ENCODE measurements around the gene IGF2.

The IGF2 gene

DNA sequence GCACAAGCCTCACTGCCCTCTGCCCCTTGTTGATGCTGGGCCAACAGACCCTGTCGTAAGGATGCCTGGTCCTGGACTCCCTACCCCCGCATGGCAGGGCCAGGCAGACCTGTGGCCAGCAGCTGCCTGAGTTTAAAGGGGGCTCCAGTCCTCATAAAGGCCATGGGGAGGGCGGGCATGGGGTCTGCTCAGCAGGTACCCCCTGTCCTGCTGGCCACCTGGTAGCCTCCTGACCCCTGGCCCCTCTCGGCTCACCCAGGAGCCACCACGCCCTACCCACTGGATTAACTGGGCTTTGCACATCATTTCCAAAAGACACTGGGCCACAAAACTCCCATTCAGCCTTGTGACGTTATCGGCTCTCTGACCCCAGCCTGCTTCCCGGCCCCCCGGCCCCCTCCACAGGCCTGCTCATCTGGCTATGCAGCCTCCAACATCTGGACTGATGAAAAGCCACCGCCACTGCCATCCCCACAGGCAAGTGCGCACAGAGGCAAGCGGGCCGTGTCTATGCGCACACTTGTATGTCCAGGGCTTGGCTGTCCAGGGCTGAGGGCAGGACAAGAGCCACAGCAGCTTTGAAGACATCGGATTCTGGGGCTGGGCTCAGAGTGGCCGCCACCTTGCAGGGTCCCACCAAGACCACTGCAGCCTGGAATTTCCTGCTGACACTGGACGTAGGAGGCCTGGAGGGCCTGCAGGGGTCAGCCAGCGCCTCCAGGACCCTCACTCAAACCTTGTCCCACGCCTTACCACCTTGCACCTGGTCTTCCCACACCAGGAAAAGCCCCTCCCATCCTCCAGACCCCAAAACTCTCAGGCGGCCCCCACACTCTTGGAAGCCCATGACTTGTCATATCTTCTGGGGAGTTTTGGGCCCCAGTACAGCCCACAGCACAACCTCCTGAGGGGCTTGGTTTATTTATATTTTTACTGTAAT, 48.7 kb downstream of the IGF2 start:
- no peak for DNase-seq

DNA sequence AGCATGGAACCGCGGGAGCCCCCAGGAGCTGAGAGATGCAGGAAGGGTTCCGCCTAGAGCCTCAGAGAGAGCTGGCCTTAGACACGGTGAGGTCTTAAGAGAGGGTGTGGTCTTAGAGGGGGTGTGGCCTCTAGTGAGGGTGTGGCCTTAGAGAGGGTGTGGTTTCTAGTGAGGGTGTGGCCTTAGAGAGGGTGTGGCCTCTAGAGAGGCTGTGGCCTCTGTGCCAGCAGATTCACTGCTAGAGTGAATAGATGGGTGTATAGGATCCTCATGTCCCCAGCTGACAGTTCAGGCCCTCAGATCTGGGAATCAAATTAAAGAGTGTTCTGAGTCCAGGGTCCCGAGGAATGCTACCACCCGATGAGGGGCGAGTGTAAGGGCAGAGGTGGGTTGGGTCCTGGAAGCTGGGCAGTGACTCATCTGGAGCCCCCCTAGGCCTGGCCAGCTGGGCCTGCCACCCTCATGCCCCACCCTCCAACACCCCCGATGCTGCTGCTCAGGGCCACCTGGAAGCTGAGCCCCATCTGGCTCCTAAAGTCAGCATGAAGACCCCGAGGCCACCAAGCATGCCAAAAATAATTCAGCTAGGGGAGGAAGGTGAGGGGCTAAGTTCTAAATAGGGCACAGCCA, 49.5 kb downstream of the IGF2 start:
- DNase-seq: no peak

DNA sequence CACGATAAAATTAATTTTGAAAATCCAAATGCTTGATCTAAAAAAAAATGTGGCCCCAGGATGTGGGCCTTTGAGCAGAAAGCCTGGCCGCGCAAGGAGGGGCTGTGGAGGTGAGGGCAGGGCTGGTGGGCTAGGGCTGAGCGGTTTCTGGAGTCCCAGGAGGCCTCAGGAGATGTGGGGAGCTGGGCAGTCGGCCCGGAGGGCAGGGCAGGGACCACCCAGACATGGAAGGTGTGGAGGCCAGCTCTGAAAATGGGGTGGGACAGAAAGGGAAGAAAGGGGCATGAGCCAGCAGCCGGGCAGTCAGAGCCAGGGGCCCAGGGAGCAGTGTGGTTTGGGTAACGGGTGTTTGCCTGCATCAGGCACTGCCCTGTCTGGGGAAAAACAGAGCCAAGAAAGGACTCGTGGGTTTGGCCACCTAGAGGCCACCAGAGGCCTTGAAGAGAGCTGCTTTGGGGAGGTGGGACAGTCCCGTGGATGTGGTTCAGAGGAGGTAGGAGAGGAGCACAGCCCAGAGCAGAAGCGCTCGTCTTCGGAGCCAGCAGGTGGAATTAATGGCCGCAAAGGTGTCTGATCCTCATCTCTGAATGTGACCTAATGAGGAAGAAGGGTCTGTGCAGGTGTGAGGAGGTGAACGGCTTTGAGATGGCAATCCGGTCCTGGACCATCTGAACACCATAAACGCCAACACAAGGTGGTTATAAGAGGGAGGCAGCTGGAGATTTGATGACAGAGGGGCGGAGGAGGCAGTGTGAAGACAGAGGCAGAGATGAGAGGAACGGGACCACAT, 50.2 kb downstream of the IGF2 start:
- DNase-seq: no peak

DNA sequence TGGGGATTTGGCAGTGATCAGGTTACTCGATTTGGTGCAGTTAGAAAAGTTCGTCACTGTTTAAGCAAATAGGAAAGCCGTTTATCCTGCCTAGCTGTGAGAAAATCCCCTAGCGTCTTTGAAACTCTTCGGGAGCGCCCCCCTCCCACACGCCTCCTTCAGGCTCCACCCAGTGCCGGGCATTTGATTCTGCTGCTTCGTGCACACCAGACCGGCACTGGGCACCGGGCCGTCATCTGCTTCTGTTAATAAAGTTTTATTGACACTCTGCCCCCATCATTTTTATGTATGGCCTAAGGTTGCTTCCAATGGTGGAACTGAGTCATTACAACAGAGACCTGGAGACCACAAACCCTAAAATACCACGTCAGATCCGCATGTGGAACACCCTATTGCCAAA, 50.9 kb downstream of the IGF2 start:
- no peak for DNase-seq

DNA sequence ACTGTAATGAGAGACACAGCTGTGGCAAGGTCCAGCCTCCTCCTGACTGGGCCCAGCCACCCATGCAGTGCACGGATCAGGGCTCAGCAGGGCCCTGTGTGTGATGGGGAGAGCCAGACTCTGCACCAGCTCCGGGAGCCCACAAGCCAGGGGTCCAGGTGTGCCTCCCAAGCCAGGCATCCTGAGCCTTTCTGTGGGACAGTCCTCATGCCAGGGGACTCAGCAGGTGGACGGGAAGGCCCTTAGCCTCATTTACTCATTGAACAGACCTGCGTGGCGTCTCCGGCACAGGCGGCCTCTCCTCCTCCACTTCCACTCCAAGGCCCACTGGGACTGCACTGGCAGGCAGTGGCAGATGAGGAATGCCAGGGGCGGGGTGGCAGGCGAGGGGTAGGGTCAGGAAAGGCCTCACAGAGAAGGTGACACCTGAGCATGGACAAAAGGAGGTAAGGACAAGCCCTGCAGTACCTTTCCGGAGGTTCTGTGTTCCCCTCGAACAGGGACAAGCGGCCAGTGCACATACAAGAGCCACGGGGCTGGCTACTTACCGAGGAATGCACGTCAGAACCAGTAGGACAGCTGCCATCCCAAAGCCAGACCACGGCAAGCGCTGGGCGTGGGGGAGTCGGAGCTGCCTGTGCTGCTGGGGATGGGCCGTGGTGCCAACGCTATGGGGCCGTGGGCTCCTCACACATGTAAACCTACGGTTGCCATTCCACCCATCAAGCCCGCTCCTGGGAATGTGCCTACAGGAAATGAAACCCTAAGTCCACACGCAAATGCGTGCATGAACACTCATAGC, 52.7 kb downstream of the IGF2 start:
- peak; percentile 0 for DNase-seq

DNA sequence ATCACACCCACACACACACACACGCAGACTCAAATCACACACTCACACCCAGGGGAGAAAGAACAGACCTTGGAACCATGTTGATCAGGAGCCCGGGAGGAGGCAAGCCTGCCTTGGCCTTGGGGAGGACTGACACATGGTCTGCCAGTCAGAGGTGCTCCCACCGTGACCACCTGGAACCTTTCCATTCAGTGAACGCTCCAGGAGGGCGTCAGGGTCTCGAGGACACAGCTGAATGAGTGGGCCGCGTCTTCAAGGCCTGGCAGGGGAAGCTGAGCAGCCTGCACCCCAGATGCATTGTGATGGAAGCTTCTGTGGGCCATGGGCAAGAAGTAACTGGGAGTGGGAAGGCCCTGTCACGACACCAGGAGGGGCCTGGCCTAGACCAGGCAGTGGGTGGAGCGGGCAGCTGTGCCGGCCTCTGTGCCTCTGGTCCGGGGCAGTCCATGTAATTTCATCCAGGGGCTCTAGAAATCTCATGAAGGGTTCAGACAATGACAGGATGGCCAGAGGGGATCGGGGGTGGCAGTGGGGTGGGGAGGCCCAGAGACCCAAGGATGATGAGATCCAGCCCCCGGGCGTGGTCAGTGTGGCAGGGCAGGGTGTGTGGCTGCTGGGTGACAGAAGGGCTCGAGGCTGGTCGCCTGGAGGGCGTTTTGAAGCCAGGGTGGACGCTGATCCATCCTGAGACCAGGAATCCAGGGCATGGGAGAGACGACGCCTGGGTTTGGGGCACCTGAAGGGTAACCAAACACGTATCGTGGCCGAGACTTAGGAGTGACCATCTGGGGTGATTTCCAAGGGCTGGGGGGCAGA, 53.7 kb downstream of the IGF2 start:
- peak; percentile 0 for DNase-seq

DNA sequence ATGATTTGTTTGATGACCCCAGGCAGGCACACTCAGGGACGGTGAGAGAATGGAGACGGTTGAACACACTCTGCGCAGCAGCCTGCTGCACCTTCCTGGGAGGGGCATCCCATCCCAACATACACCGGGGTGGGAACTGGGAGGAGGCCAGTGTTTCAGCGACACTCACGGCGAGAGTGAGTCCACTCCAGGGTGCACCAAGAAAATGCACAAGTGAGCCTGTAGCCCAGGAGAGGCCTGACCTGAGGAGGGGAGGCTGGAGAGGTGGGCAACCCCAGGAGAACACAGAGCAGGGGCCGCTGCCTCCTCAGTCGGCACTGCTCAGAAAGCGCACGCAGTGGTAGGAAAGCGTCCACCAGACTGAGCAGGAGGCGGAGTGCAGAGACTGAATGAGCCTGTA, 54.5 kb downstream of the IGF2 start:
- DNase-seq: peak; percentile 0

All from retina (tissue), 1 donor.